AG09319 (cell line): ENCODE results near the gene FOXF1.

Source experiments
- DNase-seq: peaks from one replicate; pipeline ENCODE4 v3.0.0-alpha.2; 2010; ENCODE audit warnings: low read depth; ENCODE audit errors: extremely low read depth
- CTCF ChIP-seq: IDR thresholded peaks from 2 replicates; pipeline ENCODE4 v1.5.1; 2011; ENCODE audit warnings: low read depth, mild to moderate bottlenecking, inconsistent platforms, low read length, moderate library complexity

Gene FOXF1

GRCh38 chr16:86510465-86511261 is at the start of gene FOXF1:
TSS of gene FOXF1 (plus strand) at chr16:86510527. CDS start at chr16:86510570, 43 bp downstream.
- no peak for DNase-seq

GRCh38 chr16:86461037-86461436 is 49.3 kb upstream of the FOXF1 start:
- no peak for DNase-seq
- no peak for TF ChIP-seq CTCF

More at GRCh38 chr16:86510465-86511261, at the start of gene FOXF1:
- TF ChIP-seq CTCF, result no peak

GRCh38 chr16:86462334-86463084 is 47.8 kb upstream of the FOXF1 start:
- no peak for TF ChIP-seq CTCF
- DNase-seq, result no peak

GRCh38 chr16:86464044-86464443 is 46.3 kb upstream of the FOXF1 start:
- TF ChIP-seq CTCF, result no peak
- no peak for DNase-seq

GRCh38 chr16:86465434-86465833 is 44.9 kb upstream of the FOXF1 start:
- no peak for TF ChIP-seq CTCF
- no peak for DNase-seq

GRCh38 chr16:86466696-86467406 is 43.5 kb upstream of the FOXF1 start:
- no peak for DNase-seq
- no peak for TF ChIP-seq CTCF
